Adipose tissue (tissue), 3 donors: ENCODE measurements around the gene RPSA. TPM values are rescaled to one million over a fixed set of nuclear protein-coding genes. Genes with fewer than 3 reads are reported as not detected.
"Not testable (repeated sequence)": the region's sequence is repeated elsewhere in the genome, so short reads cannot be mapped to it uniquely, and the experiment has no call there.

Experiments used
- H3K27ac ChIP-seq: one replicate; pipeline ENCODE4 v1.5.1; 2013; ENCODE audit warnings: low read depth, low read length
- WGBS, 3 donors: extraction: QIAGEN DNeasy Blood & Tissue Kit; methylation state at CpG; one replicate each; pipeline ENCODE4 v1.1.7; 2013; 5-methylcytosine and 5-hydroxymethylcytosine counted together
- polyA plus RNA-seq, 3 donors: library from polyadenylated mRNA; stranded (reverse); fragments of 200-250 nt; gene quantifications; one replicate each; pipeline ENCODE4 v1.2.3, GENCODE V29; 2013
- donor health status: healthy with polysubstance abuse.
- donor health status: Bipolar disorder and iron deficiency.
- donor health status: healthy.

RPSA gene
- polyA plus RNA-seq, 3 donors: 1,362 to 1,817 (median 1,440) TPM

GRCh38 chr3:39414421-39414907 is 7.9 kb downstream of the RPSA start:
- no peak overlapping the region for H3K27ac ChIP-seq
- WGBS, 3 donors: 45 to 73% (median 66%) methylated on average over 2 of the region's 2 CpGs

- 85 to 94% (median 93%) methylated on average over 3 of the region's 3 CpGs for WGBS, 3 donors
- not testable (repeated sequence) for H3K27ac ChIP-seq
These were observed 8.8 kb downstream of the RPSA start for GRCh38 chr3:39415302-39415701.

DNA sequence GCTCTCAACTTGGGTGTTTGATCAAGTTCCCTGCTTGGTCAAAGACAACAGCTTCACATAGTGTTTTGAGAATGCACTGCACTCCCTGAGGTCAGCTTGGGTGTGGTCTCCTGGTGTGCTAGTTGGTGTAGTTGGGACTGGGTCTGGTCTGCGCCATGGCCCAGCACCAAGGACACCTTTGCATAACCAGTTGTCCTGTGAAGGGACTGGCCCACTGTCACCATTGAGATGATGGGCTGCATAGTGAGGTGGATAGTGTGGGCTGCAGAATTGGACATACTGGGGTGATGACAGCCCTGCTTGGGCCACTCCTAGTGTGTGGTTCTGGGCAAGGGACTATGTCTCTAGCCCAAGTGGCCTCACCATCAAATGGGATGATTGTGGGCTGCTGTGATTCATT is 9.5 kb downstream of the RPSA start:
- no peak overlapping the region for H3K27ac ChIP-seq
- 94 to 100% (median 96%) methylated on average over 1 of the region's 1 CpG for WGBS, 3 donors

DNA sequence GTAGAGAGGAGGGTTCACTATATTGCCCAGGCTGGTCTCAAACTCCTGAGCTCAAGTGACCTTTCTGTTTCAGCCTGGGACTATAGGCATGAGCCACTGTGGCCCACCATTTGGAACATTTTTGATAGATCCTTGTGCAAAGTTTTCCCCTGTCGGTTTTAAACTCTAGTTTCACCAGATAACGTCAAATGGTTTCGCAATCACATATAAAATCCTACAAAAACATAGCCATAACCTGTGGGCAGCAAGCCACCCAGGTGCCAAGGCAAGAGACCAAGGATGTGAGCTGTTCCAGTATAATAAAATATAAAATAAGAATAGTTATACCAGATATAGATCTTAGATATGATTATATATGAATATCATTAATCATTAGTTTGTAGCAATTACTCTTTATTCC is 10.5 kb downstream of the RPSA start:
- not testable (repeated sequence) for H3K27ac ChIP-seq
- WGBS, 3 donors: 45 to 52% (median 45%) methylated on average over 3 of the region's 3 CpGs

DNA sequence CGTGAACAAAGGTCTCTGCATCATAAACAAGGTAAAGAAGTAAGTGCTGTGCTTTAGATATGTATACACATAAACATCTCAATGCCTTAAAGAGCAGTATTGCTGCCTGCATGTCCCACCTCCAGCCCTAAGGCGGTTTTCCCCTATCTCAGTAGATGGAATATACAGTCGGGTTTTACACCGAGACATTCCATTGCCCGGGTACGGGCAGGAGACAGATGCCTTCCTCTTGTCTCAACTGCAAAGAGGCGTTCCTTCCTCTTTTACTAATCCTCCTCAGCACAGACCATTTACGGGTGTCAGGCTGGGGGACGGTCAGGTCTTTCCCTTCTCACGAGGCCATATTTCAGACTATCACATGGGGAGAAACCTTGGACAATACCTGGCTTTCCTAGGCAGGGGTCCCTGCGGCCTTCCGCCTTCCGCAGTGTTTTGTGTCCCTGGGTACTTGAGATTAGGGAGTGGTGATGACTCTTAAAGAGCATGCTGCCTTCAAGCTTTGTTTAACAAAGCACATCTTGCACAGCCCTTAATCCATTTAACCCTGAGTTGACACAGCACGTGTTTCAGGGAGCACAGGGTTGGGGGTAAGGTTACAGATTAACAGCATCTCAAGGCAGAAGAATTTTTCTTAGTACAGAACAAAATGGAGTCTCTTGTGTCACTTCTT is 12.2 kb downstream of the RPSA start:
- WGBS, 3 donors: 45 to 60% (median 60%) methylated on average over 11 to 13 of the region's 14 CpGs
- not testable (repeated sequence) for H3K27ac ChIP-seq

DNA sequence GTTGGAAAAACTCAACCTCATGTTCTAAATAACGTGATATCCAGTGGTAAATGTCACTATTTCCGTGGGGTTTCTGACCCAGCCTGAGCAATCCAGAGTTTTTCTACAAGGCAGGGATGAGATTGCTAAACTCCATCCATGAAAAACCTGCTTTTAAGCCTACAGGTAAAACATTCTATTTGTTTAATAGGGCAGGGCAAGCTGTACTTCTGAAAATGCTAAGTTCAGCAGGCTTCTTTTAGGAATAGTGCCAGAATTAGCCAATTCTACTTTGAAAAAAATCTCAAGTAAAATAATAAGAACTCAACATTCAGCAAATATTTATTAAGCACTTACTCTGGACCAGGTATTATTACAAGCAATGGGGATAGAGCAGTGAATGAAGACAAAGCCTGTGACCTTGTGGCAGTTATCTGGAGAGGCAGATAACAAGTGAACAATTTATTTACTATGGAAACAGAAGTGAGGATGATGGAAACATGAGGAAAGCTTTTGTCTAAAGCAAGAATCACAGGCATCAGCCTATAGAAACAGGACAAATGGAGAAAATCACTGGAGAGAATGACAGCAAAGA is 13.3 kb downstream of the RPSA start:
- 88 to 91% (median 88%) methylated on average over 2 of the region's 2 CpGs for WGBS, 3 donors
- H3K27ac ChIP-seq: no peak overlapping the region

GRCh38 chr3:39420543-39420942 is 14.0 kb downstream of the RPSA start:
- H3K27ac ChIP-seq: no peak overlapping the region
- whole genome bisulfite sequencing, 3 donors: 89 to 95% (median 95%) methylated on average over 2 of the region's 2 CpGs

DNA sequence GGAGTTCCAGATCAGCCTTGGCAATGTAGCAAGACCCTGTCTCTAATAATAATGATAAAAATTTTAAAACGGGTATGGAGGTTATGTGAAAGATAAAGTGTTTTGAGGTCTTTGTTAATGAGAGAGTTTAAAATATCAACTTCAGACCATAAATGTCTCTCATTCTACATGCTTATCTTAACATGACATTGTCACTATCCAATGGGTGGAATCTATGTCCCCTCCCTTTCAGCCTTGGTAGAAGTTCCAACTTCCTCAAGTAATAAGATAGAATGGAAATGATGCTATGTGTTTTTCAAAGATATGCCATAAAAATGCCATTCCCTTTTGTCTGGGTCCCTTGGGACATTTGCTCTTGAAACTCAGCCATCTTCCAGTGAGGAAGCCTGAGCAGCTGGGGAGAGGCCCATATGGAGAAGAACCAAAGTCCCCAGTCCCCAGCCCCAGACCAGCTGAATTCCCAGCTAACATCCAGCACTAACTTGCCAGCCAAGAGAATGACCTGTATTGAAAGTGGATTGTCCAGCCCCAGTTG is 17.0 kb downstream of the RPSA start:
- WGBS, 3 donors: 64 to 76% (median 69%) methylated on average over 1 of the region's 1 CpG

DNA sequence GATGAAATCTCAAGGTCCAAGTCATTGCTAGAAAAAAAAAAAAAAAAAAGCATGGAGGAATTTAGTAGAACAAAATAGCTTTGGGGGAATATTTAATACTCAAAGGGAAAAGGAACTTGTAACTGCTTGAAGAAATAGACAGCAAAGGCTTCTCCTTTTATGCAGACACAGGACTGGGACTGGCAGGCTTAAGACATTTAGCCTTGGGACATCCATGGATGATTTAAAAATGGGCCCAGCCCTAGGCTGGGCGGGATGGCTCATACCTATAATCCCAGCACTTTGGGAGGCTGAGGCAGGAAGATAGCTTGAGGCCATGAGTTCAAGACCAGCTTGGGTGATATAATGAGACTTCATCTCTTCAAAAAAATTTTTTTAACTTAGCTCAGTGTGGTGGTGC is 19.8 kb downstream of the RPSA start:
- H3K27ac ChIP-seq: no peak overlapping the region
- 0 to 98% (median 52%) methylated on average over 1 of the region's 1 CpG for WGBS, 3 donors

More for the DNA sequence above, 17.0 kb downstream of the RPSA start:
- H3K27ac ChIP-seq: no peak overlapping the region

DNA sequence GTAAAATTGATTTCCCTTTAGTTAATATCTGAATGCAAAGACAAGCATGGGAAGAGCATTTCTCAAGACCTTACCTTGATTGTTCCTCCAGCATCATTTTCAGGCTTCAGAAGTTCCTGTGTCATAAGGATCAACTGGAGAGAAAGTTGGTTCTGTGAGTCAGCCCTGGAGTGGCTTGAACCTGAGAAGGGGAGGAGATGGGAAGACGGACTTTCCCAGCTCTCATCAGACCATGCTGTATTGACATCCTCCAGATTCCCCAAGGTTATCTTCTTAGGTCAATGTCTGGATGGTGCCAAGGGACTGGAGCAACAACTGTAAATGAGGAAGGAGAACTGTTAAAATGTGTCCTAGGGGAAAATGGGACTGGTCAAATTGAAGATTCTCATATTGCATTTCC is 21.0 kb downstream of the RPSA start:
- H3K27ac ChIP-seq: no peak overlapping the region
- WGBS, 3 donors: 57 to 93% (median 89%) methylated on average over 1 of the region's 1 CpG

- no peak overlapping the region for H3K27ac ChIP-seq
- 45 to 61% (median 48%) methylated on average over 22 of the region's 22 CpGs for WGBS, 3 donors
These were observed 22.3 kb downstream of the RPSA start for GRCh38 chr3:39428745-39429201.

- H3K27ac ChIP-seq: no peak overlapping the region
- WGBS, 3 donors: 90 to 94% (median 93%) methylated on average over 11 of the region's 11 CpGs
These were observed 22.9 kb downstream of the RPSA start for GRCh38 chr3:39429466-39429865.

DNA sequence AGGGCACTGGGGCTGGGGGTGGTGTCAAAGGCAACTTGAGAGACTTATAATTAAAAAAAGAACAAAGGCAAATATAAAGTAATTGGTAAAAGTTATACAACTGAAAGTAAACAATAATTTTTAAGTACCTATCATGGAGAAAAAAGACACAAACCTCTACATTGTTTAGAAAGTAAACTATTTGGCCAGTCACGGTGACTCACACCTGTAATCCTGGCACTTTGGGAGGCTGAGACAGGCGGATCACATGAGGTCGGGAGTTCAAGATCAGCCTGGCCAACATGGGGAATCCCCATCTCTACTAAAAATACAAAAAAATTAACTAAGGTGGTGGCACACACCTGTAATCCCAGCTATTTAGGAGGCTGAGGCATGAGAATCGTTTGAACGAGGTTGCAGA is 25.8 kb downstream of the RPSA start:
- 79 to 92% (median 91%) methylated on average over 5 of the region's 5 CpGs for WGBS, 3 donors
- no peak overlapping the region for H3K27ac ChIP-seq

- 52 to 74% (median 61%) methylated on average over 3 of the region's 3 CpGs for WGBS, 3 donors
- no peak overlapping the region for H3K27ac ChIP-seq
These were observed 27.1 kb downstream of the RPSA start for GRCh38 chr3:39433642-39434041.

DNA sequence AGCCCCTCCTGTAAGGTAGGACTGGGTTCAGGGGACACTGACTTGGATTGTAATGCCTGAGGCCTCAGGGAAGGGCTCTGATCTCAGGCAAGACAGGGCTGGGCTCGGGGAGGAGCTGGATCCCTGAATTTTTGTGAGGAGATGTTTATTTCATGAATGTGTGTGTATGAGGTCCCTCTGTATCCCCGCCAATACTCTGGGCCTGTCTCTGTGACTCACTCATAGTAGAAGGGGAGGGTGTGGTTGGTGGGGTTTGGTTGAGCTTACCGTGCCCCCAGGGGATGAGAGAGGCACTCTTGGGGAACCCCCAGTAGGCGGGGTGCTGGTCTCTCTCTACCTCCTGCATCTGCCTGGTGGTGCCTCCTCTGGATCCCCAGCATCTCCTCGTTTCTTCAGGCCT is 28.1 kb downstream of the RPSA start:
- WGBS, 3 donors: 56 to 74% (median 59%) methylated on average over 5 of the region's 5 CpGs
- no peak overlapping the region for H3K27ac ChIP-seq

- H3K27ac ChIP-seq: no peak overlapping the region
- WGBS, 3 donors: 66 to 69% (median 67%) methylated on average over 1 of the region's 1 CpG
These were observed 28.7 kb downstream of the RPSA start for GRCh38 chr3:39435006-39435748.

GRCh38 chr3:39438880-39439279 is 32.4 kb downstream of the RPSA start:
- 69 to 85% (median 78%) methylated on average over 4 of the region's 4 CpGs for WGBS, 3 donors
- H3K27ac ChIP-seq: no peak overlapping the region

DNA sequence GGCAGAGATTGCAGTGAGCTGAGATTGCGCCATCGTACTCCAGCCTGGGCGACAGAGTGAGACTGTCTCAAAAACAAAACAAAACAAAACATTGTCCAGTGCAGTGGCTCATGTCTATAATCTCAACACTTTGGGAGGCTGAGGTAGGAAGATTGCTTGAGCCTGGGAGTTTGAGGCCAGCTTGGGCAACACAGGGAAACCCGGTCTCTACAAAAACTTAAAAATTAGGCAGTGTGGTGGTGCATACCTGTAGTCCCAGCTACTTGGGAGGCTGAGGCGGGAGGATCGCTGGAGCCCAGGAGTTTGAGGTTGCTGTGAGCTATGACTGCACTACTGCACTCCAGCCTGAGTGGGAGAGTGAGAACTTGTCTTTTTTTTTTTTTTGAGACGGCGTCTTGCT is 33.8 kb downstream of the RPSA start:
- 82 to 93% (median 82%) methylated on average over 8 of the region's 8 CpGs for WGBS, 3 donors
- H3K27ac ChIP-seq: no peak overlapping the region

- H3K27ac ChIP-seq: no peak overlapping the region
- 83 to 93% (median 88%) methylated on average over 4 of the region's 4 CpGs for WGBS, 3 donors
These were observed 37.0 kb downstream of the RPSA start for GRCh38 chr3:39443530-39443929.
